Subcutaneous adipose tissue (tissue), 4 donors: Measurements from ENCODE around the gene DLK1. TPM values are rescaled to one million over a fixed set of nuclear protein-coding genes. Genes with fewer than 3 reads are reported as not detected.

Experiments
- CTCF ChIP-seq: fragments of 450-650 bp; IDR thresholded peaks from one replicate; pipeline ENCODE4 v1.5.1; 2016; ENCODE audit warnings: low read depth, mild to moderate bottlenecking, control low read depth, antibody characterized with exemption, moderate library complexity
- total RNA-seq, 4 donors: library from RNA; depleted of rRNA; stranded (reverse); fragments of >200 nt; gene quantifications; one replicate each; pipeline ENCODE4 v1.1.0, GENCODE V29; 2016

Gene DLK1
- total RNA-seq, 4 donors from 2014 or later: not detected

GRCh38 chr14:100785626-100786025 is 58.9 kb downstream of the DLK1 start:
- no peak for TF ChIP-seq CTCF

- TF ChIP-seq CTCF: no peak
These were observed 59.4 kb downstream of the DLK1 start for GRCh38 chr14:100786131-100786530.

GRCh38 chr14:100786576-100787219 is 60.0 kb downstream of the DLK1 start:
- no peak for TF ChIP-seq CTCF

- no peak for TF ChIP-seq CTCF
These were observed 61.0 kb downstream of the DLK1 start for GRCh38 chr14:100787659-100788058.

Other genes starting within 250 kb of the DLK1 start
- gene BEGAIN, start 139.5 kb upstream of the DLK1 start, total RNA-seq: 1 to 10 TPM in 1 of 4 donors, under 1 TPM in 1, not detected in 2; 0.51 to 1.8 TPM
- gene MEG3, start 99.2 kb downstream of the DLK1 start, total RNA-seq: 10 to 100 TPM; 38.8 to 77.4 (median 52.7) TPM
- gene RTL1, start 176.8 kb downstream of the DLK1 start, total RNA-seq: not detected